Measurements from ENCODE around the gene CTSK.

The CTSK gene

DNA sequence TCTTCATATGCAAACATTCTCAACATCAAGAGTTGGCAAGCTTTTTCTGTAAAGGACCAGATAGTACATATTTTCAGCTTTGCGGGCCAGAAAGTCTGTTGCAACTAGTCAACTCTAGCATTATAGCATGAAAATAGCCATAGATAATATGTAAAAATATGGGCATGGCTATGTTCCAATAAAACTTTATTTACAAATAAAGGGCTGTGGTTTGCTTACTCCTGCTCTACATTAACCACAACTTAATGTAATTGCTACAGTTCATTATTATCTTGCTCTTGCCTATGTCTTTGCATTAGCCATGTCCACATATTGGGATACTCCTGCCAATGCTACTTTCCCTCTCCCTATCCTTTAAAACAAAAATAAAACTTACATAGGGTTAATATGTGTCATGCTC, 24.5 kb upstream of the CTSK start:
- ChIA-PET POLR2A (no interaction called here), CTCF (no interaction called here)
- Histone ChIP-seq H3K9me3 (ENCODE audit: control insufficient read depth, insufficient read depth, low read depth, low read length) (no peaks in the 10 kb centered on the region), H3K36me3 (ENCODE audit: control insufficient read depth in 2 of 2, insufficient read depth in 1 of 2, low read length in 2 of 2) (peaks cover 54 to 92% of the 10 kb centered on the region in 2 experiments), H3K4me1 (ENCODE audit: control insufficient read depth, insufficient read depth, low read length) (peaks cover 4% of the 10 kb centered on the region; the same call in 1 of the 2 replicates), H3K4me3 (ENCODE audit: low read depth, low read length) (no peak overlapping the region), H3K27ac (ENCODE audit: extremely low read depth, low read depth, low read length) (no peak overlapping the region)
- TF ChIP-seq ZNF48 (tag by site-specific recombination; IDR thresholded peaks at IDR 0.05) (no peak), ZNF777 (tag by site-specific recombination; IDR thresholded peaks at IDR 0.05; ENCODE audit: borderline replicate concordance) (no peak), ZNF785 (tag by site-specific recombination; IDR thresholded peaks at IDR 0.05) (no peak), RBAK (tag by site-specific recombination; IDR thresholded peaks at IDR 0.05) (no peak), ZNF776 (tag by site-specific recombination; IDR thresholded peaks at IDR 0.05; ENCODE audit: borderline replicate concordance) (no peak), ZNF623 (tag by site-specific recombination; IDR thresholded peaks at IDR 0.05) (no peak), ZXDB (tag by site-specific recombination; IDR thresholded peaks at IDR 0.05) (no peak), ZNF175 (tag by site-specific recombination; IDR thresholded peaks at IDR 0.05) (no peak), ZNF16 (tag by site-specific recombination; IDR thresholded peaks at IDR 0.05; ENCODE audit: low read depth) (no peak), ZNF157 (tag by site-specific recombination; IDR thresholded peaks at IDR 0.05) (no peak), SP3 (tag by site-specific recombination; IDR thresholded peaks at IDR 0.05) (no peak), ZNF621 (tag by site-specific recombination; IDR thresholded peaks at IDR 0.05) (no peak)
- TF ChIP-seq, protein P1, sequence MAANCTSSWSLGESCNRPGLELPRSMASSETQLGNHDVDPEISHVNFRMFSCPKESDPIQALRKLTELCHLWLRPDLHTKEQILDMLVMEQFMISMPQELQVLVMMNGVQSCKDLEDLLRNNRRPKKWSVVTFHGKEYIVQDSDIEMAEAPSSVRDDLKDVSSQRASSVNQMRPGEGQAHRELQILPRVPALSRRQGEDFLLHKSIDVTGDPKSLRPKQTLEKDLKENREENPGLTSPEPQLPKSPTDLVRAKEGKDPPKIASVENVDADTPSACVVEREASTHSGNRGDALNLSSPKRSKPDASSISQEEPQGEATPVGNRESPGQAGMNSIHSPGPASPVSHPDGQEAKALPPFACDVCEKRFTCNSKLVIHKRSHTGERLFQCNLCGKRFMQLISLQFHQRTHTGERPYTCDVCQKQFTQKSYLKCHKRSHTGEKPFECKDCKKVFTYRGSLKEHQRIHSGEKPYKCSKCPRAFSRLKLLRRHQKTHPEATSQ (tag by site-specific recombination; IDR thresholded peaks at IDR 0.05) = no peak
- TF ChIP-seq, protein P2, sequence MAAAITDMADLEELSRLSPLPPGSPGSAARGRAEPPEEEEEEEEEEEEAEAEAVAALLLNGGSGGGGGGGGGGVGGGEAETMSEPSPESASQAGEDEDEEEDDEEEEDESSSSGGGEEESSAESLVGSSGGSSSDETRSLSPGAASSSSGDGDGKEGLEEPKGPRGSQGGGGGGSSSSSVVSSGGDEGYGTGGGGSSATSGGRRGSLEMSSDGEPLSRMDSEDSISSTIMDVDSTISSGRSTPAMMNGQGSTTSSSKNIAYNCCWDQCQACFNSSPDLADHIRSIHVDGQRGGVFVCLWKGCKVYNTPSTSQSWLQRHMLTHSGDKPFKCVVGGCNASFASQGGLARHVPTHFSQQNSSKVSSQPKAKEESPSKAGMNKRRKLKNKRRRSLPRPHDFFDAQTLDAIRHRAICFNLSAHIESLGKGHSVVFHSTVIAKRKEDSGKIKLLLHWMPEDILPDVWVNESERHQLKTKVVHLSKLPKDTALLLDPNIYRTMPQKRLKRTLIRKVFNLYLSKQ (tag by site-specific recombination; IDR thresholded peaks at IDR 0.05; ENCODE audit: borderline replicate concordance) = no peak

DNA sequence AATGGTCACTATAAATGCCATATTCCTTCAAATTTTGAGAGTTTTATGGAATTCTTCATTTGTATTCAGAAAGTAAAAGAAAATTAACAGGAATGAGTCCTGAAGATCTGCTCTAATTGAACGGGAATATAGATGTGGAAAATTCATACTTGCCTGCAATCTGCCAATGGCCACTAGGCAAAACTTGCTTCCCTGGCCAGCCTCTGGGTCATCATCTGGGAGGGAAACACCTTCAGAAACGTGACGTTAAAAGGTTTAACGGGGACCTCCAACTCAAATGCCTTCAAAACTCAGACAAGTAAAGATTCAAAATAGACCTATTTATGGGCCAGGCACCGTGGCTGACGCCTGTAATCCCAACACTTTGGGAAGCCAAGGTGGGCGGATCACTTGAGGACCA, 21.7 kb upstream of the CTSK start:
- POLR2A ChIA-PET = no interaction called here
- Histone ChIP-seq H3K9me3 (ENCODE audit: control insufficient read depth, insufficient read depth, low read depth, low read length) (no peaks in the 10 kb centered on the region), H3K36me3 (ENCODE audit: control insufficient read depth in 2 of 2, insufficient read depth in 1 of 2, low read length in 2 of 2) (peaks cover 63 to 84% of the 10 kb centered on the region in 2 experiments)
- TF ChIP-seq ZNF670 (tag by site-specific recombination; IDR thresholded peaks at IDR 0.05; ENCODE audit: low read depth) (no peak), ZNF560 (tag by site-specific recombination; IDR thresholded peaks at IDR 0.05; ENCODE audit: borderline replicate concordance) (no peak), ZNF555 (tag by site-specific recombination; conservative IDR thresholded peaks at IDR 0.05) (no peak), ZNF121 (tag by site-specific recombination; IDR thresholded peaks at IDR 0.05) (no peak), OSR2 (tag by site-specific recombination; IDR thresholded peaks at IDR 0.05) (no peak), YY2 (tag by site-specific recombination; IDR thresholded peaks at IDR 0.05) (no peak), ZNF501 (tag by site-specific recombination; IDR thresholded peaks at IDR 0.05) (no peak), ZNF558 (tag by site-specific recombination; IDR thresholded peaks at IDR 0.05) (no peak), ZBTB17 (tag by site-specific recombination; IDR thresholded peaks at IDR 0.05) (no peak), ZNF133 (tag by site-specific recombination; IDR thresholded peaks at IDR 0.05) (no peak), FEZF1 (tag by site-specific recombination; IDR thresholded peaks at IDR 0.05) (no peak)
- TF ChIP-seq, protein P3, sequence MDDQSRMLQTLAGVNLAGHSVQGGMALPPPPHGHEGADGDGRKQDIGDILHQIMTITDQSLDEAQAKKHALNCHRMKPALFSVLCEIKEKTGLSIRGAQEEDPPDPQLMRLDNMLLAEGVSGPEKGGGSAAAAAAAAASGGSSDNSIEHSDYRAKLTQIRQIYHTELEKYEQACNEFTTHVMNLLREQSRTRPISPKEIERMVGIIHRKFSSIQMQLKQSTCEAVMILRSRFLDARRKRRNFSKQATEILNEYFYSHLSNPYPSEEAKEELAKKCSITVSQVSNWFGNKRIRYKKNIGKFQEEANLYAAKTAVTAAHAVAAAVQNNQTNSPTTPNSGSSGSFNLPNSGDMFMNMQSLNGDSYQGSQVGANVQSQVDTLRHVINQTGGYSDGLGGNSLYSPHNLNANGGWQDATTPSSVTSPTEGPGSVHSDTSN (CRISPR knock-in tag; IDR thresholded peaks at IDR 0.05) = no peak
- TF ChIP-seq, protein P4, sequence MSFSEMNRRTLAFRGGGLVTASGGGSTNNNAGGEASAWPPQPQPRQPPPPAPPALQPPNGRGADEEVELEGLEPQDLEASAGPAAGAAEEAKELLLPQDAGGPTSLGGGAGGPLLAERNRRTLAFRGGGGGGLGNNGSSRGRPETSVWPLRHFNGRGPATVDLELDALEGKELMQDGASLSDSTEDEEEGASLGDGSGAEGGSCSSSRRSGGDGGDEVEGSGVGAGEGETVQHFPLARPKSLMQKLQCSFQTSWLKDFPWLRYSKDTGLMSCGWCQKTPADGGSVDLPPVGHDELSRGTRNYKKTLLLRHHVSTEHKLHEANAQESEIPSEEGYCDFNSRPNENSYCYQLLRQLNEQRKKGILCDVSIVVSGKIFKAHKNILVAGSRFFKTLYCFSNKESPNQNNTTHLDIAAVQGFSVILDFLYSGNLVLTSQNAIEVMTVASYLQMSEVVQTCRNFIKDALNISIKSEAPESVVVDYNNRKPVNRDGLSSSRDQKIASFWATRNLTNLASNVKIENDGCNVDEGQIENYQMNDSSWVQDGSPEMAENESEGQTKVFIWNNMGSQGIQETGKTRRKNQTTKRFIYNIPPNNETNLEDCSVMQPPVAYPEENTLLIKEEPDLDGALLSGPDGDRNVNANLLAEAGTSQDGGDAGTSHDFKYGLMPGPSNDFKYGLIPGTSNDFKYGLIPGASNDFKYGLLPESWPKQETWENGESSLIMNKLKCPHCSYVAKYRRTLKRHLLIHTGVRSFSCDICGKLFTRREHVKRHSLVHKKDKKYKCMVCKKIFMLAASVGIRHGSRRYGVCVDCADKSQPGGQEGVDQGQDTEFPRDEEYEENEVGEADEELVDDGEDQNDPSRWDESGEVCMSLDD (tag by site-specific recombination; IDR thresholded peaks at IDR 0.05) = no peak
- TF ChIP-seq, protein P5, sequence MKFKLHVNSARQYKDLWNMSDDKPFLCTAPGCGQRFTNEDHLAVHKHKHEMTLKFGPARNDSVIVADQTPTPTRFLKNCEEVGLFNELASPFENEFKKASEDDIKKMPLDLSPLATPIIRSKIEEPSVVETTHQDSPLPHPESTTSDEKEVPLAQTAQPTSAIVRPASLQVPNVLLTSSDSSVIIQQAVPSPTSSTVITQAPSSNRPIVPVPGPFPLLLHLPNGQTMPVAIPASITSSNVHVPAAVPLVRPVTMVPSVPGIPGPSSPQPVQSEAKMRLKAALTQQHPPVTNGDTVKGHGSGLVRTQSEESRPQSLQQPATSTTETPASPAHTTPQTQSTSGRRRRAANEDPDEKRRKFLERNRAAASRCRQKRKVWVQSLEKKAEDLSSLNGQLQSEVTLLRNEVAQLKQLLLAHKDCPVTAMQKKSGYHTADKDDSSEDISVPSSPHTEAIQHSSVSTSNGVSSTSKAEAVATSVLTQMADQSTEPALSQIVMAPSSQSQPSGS (tag by site-specific recombination; IDR thresholded peaks at IDR 0.05; ENCODE audit: low read depth) = no peak
- TF ChIP-seq, protein P6, sequence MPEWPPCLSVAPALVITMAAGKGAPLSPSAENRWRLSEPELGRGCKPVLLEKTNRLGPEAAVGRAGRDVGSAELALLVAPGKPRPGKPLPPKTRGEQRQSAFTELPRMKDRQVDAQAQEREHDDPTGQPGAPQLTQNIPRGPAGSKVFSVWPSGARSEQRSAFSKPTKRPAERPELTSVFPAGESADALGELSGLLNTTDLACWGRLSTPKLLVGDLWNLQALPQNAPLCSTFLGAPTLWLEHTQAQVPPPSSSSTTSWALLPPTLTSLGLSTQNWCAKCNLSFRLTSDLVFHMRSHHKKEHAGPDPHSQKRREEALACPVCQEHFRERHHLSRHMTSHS (tag by site-specific recombination; IDR thresholded peaks at IDR 0.05) = no peak

More for the DNA sequence above, 21.7 kb upstream of the CTSK start:
- Histone ChIP-seq H3K27ac (ENCODE audit: extremely low read depth, low read depth, low read length) (no peak overlapping the region), H3K4me1 (ENCODE audit: control insufficient read depth, insufficient read depth, low read length) (no peaks in the 10 kb centered on the region), H3K4me3 (ENCODE audit: low read depth, low read length) (no peak overlapping the region)
- CTCF ChIA-PET = interaction anchor here (0.9 to 1.5 kb wide), 3 partner anchors 13 to 270 kb away, joined by 4 to 6 read pairs (median 4); no protein-coding TSS in a partner anchor

Measured in HEK293 (cell line).